GM18499 (cell line): ENCODE data around the gene TADA2B.
"Not testable (repeated sequence)": the region's sequence is repeated elsewhere in the genome, so short reads cannot be mapped to it uniquely, and the experiment has no call there.

Experiments
- ATAC-seq: cut with Tn5 transposase; IDR thresholded peaks from one replicate; pipeline ENCODE4 v1.9.1; 2021; ENCODE audit warnings: moderate number of reproducible peaks; ENCODE audit not compliant: insufficient read depth, unreplicated experiment

Gene TADA2B

GRCh38 chr4:7074426-7074825 is 31.3 kb downstream of the TADA2B start:
- ATAC-seq: no peak

DNA sequence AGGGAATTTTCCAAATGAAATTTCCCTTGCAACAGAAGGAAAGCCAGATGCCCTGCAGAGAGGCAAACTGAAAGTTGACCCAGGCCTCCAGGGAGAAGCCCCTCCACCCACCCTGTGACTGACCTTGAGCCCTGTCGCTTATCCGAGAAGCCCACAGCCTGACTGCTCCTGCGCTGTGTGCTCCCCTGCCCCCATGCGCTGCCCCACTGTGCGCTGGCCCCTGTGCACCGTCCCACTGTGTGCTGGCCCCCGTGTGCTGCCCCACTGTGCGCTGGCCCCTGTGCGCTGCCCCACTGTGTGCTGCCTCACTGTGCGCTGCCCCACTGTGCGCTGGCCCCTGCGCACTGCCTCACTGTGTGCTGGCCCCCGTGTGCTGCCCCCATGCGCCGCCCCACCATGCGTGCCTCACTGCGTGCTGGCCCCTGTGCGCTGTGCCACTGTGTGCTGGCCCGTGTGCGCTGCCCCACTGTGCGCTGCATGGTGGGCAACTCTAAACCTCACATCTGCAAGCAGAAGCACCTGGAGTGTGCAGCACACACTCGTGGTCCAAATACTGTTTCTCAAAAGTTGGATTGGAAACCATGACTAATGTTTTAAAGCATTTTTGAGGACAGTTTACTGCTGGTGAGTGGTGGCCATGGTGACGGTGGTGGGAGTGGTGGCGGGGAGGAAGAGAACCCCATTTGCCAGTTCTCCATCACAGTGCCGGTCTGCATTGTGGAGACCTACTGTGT is 33.0 kb downstream of the TADA2B start:
- ATAC-seq: no peak

GRCh38 chr4:7076696-7077082 is 33.5 kb downstream of the TADA2B start:
- no peak for ATAC-seq

DNA sequence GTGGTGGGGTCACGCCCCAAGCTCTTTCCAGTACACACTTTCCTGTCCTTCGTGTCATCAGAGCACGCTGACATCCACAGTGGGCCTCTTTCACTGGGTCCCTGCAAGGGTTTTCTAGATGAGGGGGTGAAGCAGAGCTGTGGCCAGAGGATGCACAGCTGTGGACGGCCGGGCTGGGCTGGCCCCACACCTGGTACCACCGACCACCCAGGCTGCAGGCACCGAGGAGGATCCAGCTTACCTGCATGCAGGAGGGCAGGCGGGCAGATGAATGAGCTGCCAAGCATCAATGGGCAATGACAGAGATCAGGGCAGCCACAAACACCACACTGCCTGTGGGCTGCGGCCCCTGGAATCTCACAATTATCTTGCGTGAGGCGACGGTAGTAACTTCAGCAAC is 34.2 kb downstream of the TADA2B start:
- no peak for ATAC-seq

DNA sequence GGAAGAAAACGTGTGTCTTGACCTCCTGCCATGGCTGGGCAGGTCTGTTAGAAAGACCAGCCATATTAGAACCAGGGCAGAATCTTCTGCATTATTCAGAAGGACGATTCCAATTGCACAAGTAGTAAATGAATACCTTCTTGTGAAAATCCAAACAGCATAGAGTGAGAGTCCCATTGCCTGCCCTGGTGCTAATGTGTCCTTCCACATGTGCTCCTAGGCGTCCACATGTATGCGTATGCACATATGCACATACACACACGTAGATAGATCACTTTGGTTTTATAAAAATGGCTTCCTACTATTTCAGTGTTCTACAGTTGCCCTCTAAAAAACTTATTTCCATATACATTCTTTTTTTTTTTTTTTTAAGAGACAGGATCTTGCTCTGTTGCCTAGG is 34.9 kb downstream of the TADA2B start:
- ATAC-seq: no peak

DNA sequence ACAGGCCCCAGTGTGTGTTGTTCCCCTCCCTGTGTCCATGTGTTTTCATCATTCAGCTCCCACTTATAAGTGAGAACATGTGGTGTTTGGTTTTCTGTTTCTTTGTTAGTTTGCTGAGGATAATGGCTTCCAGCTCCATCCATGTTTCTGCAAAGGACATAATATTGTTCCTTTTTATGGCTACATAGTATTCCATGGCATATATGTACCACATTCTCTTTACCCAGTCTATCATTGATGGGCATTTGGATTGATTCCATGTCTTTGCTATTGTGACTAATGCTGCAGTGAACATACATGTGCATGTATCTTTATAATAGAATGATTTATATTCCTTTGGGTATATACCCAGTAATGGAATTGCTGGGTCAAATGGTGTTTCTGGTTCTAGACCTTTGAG is 36.3 kb downstream of the TADA2B start:
- ATAC-seq: not testable (repeated sequence)

DNA sequence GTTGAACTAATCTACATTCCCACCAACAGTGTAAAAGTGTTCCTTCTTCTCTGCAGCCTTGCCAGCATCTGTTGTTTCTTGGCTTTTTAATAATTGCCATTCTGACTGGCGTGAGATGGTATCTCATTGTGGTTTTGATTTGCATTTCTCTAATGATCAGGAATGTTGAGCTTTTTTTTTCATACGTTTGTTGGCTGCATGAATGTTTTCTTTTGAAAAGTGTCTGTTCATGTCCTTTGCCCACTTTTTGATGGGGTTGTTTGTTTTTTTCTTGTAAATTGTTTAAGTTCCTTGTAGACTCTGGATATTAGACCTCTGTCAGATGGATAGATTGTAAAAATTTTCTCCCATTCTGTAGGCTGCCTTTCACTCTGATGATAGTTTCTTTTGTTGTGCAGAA is 36.7 kb downstream of the TADA2B start:
- ATAC-seq: not testable (repeated sequence)

DNA sequence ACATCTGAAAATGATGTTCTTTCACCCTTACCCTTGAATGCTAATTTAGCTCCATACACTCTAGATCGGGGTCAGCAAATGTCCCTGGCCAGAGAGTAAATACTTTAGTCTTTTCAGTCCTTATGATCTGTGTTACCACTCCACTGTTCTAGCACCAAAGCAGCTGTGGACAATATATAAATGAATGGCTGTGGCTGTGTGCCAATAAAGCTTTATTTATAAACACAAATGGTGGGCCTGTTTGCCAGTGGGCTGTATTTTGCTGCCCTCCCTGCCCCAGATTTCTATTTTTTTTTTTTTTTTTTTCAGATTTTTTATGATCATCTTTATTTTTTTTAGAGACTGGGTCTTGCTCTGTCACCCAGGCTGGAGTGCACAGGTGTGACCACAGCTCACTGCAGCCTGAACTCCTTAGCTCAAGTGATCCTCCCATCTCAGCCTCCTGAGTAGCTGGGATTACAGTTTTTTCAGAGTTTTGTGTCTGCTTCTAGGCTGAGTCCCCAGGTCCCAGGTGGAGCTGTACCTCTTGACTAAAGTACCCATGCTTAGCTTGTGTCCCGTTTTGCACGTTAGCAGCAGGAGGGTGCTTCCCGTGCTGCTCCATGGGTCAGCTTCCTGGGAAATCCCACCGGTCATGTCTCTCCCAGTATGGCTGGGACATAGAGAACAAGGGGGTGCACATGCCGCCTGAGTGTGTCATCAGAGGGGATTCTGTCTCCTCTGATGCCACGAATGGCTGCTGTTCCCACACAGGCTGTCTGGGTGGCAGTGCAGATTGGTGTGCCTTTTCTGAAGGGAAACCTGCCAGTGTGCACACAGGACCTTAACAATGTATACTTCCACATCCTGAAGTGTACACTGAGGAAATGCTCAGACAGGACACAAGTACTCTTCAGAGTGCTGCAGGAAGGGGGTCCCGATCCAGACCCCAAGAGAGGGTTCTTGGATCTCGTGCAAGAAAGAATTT is 40.7 kb downstream of the TADA2B start:
- no peak for ATAC-seq

GRCh38 chr4:7084564-7084961 is 41.4 kb downstream of the TADA2B start:
- ATAC-seq: not testable (repeated sequence)

- no peak for ATAC-seq
Measured at GRCh38 chr4:7086384-7086783, 43.2 kb downstream of the TADA2B start.

- ATAC-seq: no peak
Measured at GRCh38 chr4:7087036-7087435, 43.9 kb downstream of the TADA2B start.

DNA sequence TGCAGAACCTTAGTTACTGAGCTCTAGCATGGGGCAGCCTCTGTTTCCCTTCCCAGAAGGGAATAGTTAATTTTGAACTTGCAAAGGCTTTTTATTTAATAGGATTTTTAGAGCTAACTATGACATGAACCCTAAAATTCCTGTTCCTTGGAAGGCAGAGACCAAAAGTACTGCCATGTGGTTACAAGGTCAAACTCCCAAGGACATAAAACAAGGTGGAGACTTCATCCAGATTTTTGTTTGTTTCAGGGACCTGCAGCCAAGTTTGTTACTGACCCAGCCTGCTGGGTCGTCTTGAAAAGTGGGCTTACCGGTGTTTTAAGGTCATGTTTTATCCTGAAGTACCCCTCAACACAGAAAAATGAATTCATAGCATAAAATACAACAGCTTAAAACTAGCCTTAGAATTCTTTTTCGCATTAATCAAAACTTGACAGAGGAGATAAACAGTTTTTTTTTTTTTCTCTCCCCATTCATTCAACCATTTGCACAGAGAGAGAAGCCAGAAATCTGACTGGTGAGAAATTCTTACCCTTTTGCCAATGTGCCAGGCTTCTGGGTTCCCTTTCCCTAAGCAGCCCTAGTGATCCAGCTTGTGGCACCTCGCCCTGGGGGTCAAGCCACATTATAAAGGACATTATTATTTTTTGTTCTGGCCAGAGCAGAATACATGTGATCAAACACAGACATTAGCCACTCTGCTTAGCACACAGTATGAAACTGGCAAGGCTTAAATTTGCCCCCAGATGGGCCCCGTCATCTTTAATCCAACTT is 46.2 kb downstream of the TADA2B start:
- ATAC-seq: no peak

- no peak for ATAC-seq
Measured at GRCh38 chr4:7092026-7092425, 48.9 kb downstream of the TADA2B start.

DNA sequence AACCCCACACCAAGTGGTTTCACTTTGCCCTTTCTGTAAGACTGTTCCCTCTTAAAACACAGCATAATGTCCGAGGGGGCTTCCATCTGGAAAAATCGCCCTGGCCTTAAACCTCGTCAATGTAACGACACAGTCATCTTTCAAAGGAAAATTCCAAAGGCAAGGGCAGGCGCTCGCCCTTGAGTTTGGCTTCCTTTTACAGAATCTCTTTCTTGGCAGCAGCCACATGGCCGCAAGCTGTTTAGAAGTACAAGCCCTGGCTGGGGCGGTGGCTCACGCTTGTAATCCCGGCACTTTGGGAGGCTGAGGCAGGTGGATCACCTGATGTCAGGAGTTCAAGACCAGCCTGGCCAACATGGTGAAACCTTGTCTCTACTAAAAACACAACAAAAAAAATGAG is 51.7 kb downstream of the TADA2B start:
- ATAC-seq: no peak

GRCh38 chr4:7095611-7096155 is 52.5 kb downstream of the TADA2B start:
- no peak for ATAC-seq

DNA sequence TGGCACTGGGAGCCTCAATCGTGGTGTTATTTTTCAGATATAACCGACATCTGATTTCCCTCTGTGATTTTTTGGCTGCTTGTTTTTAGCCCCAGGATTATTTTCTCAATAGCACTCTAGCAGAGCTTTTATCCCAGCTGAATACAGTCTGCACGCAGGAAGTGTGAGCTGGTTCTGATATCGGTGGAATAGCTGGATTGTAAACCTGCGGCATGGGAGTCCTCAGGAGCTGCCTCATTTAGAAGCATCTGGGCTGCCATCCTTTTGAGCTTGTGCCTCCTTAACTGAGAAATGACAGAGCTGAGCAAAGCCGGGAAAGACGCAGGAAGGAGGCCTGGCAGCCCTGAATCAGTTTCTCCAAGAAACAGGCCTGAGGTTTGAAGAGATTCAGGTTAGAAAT is 53.1 kb downstream of the TADA2B start:
- ATAC-seq: no peak

GRCh38 chr4:7101692-7102515 is 58.7 kb downstream of the TADA2B start:
- ATAC-seq: peak; percentile 61

GRCh38 chr4:7102516-7102909 is 59.3 kb downstream of the TADA2B start:
- not testable (repeated sequence) for ATAC-seq

- peak; percentile 42 for ATAC-seq
Measured at GRCh38 chr4:7103031-7103606, 59.9 kb downstream of the TADA2B start.
